WTC11 (cell line): ENCODE results near the gene STUM. TPM values are rescaled to one million over a fixed set of nuclear protein-coding genes. Genes with fewer than 3 reads are reported as not detected.

Experiments used
- ATAC-seq: fragments of 200-7000 bp; cut with Tn5 transposase; 2 replicates; pipeline ENCODE4 v1.10.0; 2021; ENCODE audit warnings: mild to moderate bottlenecking, moderate library complexity
- CTCF ChIA-PET: fragments of 300-600 bp; sonication (Branson Sonifier 250); formaldehyde crosslinking; loops from one replicate; lab custom pipeline; 2021; ENCODE audit warnings: antibody characterized with exemption; lab: Charles Lee
- POLR2A ChIA-PET: fragments of 350-600 bp; sonication (Branson Sonifier 250); formaldehyde crosslinking; loops from one replicate; lab custom pipeline; 2021; ENCODE audit warnings: antibody characterized with exemption; lab: Charles Lee
- DNase-seq: peaks from one replicate; pipeline ENCODE4 v3.0.0; 2021; ENCODE audit warnings: low spot score
- H3K27ac Mint-ChIP-seq: 2 replicates; pipeline ENCODE4 v1.8.0; 2021; ENCODE audit warnings: mixed read lengths
- H3K27me3 Mint-ChIP-seq: 2 replicates; pipeline ENCODE4 v1.8.0; 2021; ENCODE audit warnings: low read depth, mild to moderate bottlenecking, moderate library complexity, mixed read lengths
- H3K36me3 Mint-ChIP-seq: 2 replicates; pipeline ENCODE4 v1.8.0; 2021; ENCODE audit warnings: mixed read lengths
- H3K4me1 Mint-ChIP-seq: 2 replicates; pipeline ENCODE4 v1.8.0; 2022; ENCODE audit warnings: mixed read lengths
- H3K4me3 Mint-ChIP-seq: 2 replicates; pipeline ENCODE4 v1.8.0; 2021; ENCODE audit warnings: mild to moderate bottlenecking, moderate library complexity, mixed read lengths
- H3K9me3 Mint-ChIP-seq: 2 replicates; pipeline ENCODE4 v1.8.0; 2021; ENCODE audit warnings: mixed read lengths
- FOXP1 ChIP-seq: sonication (generic); formaldehyde crosslinking; IDR thresholded peaks from 2 replicates; pipeline ENCODE4 v1.8.0; 2022; ENCODE audit warnings: missing genetic modification reagents, mild to moderate bottlenecking, moderate library complexity, borderline replicate concordance
- GRHL2 ChIP-seq: fragments of 250-450 bp; sonication (Bioruptor Pico); IDR thresholded peaks from 2 replicates; pipeline ENCODE4 v1.8.0; 2022; ENCODE audit warnings: mild to moderate bottlenecking, moderate library complexity; ENCODE audit not compliant: insufficient replicate concordance, severe bottlenecking
- RELA ChIP-seq: sonication (generic); formaldehyde crosslinking; IDR thresholded peaks from 2 replicates; pipeline ENCODE4 v1.8.1; 2022; ENCODE audit warnings: missing genetic modification reagents, mild to moderate bottlenecking, borderline replicate concordance
- SMAD4 ChIP-seq: sonication (generic); formaldehyde crosslinking; IDR thresholded peaks from 2 replicates; pipeline ENCODE4 v1.8.0; 2022; ENCODE audit warnings: mild to moderate bottlenecking, missing genetic modification reagents
- TEAD4 ChIP-seq: sonication (generic); formaldehyde crosslinking; IDR thresholded peaks from 2 replicates; pipeline ENCODE4 v1.8.0; 2022; ENCODE audit warnings: mild to moderate bottlenecking, missing genetic modification reagents
- ZNF138 ChIP-seq: sonication (generic); formaldehyde crosslinking; conservative IDR thresholded peaks from 2 replicates; pipeline ENCODE4 v1.8.1; 2022; ENCODE audit warnings: mild to moderate bottlenecking, moderate library complexity, missing genetic modification reagents
- ZNF671 ChIP-seq: fragments of 250-450 bp; sonication (Bioruptor Pico); IDR thresholded peaks from 2 replicates; pipeline ENCODE4 v1.8.0; 2021; ENCODE audit warnings: mild to moderate bottlenecking
- total RNA-seq: library from RNA; stranded (reverse); gene quantifications from 3 replicates; pipeline ENCODE4 v1.2.3, GENCODE V29; 2021
- TF ChIP-seq, protein P1 (sequence below): fragments of 200-600 bp; IDR thresholded peaks from 2 replicates; pipeline ENCODE4 v1.8.0; 2022; ENCODE audit warnings: antibody characterized with exemption
- TF ChIP-seq, protein P2 (sequence below): sonication (generic); formaldehyde crosslinking; IDR thresholded peaks from 2 replicates; pipeline ENCODE4 v1.8.1; 2023; ENCODE audit warnings: mild to moderate bottlenecking, missing genetic modification reagents, moderate library complexity
- TF ChIP-seq, protein P3 (sequence below): fragments of 250-450 bp; sonication (Bioruptor Pico); IDR thresholded peaks from 2 replicates; pipeline ENCODE4 v1.9.0; 2021; ENCODE audit warnings: mild to moderate bottlenecking, borderline replicate concordance
- TF ChIP-seq, protein P4 (sequence below): fragments of 250-450 bp; sonication (Bioruptor Pico); IDR thresholded peaks from 2 replicates; pipeline ENCODE4 v1.9.0; 2021; ENCODE audit warnings: mild to moderate bottlenecking
- TF ChIP-seq, protein P5 (sequence below): sonication (generic); formaldehyde crosslinking; IDR thresholded peaks from 2 replicates; pipeline ENCODE4 v1.8.1; 2023; ENCODE audit warnings: mild to moderate bottlenecking, missing genetic modification reagents, borderline replicate concordance
- TF ChIP-seq, protein P6 (sequence below): sonication (generic); formaldehyde crosslinking; IDR thresholded peaks from 2 replicates; pipeline ENCODE4 v1.8.0; 2022; ENCODE audit warnings: mild to moderate bottlenecking, missing genetic modification reagents

The STUM gene
- total RNA-seq, 1 experiment from 2014 or later = 2.5 TPM

DNA sequence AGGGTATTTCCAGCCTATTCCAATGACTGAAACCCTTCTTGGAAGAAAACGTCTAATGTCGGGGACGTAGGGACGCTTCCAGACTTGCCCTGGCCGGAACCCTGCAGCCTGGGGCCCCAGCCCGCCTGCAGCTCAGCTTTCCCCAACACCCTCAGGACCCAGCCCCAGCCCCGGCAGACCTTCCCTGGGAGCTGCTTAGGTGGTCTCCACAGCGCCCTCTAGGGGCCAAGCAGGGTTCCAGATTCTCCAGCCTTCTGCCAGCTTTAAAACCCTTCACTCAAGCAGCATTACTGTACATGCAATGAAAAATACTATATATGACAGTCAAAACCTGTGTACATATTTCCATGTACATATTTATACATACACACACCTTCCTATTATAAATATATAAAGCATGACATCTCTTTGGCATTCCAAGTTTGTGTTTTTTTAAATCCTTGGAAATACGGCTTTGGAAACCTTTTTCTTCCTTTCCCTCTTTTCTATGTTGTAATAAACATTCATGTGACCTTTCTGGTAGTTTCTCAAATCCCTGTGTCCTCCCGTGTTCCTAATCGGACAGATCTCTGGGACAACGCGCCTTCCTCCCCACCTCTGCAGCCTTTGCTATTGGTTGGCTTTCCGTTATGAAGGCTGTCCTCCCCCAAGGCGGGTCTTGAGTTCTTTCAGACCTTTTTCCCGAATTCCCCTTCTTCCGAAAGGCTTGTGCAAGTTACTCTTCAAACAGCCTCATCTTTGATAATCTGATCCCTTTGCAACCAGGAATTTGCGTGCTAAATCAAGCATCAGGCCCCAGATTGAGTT lies 60.3 kb downstream of the STUM start:
- CTCF ChIA-PET = interaction anchor here (0.5 to 5.0 kb wide), 70 partner anchors 8 to 341 kb away, joined by 3 to 77 read pairs (median 4); partner anchors contain the start of genes COQ8A, ITPKB, LIN9 and PARP1
- Mint-ChIP-seq H3K9me3 (peaks cover 6% of the 10 kb centered on the region), H3K36me3 (no peaks in the 10 kb centered on the region), H3K4me3 (no peak overlapping the region; the same call in 1 of the 2 replicates), H3K4me1 (peaks cover 43% of the 10 kb centered on the region), H3K27ac (no peak overlapping the region), H3K27me3 (no peaks in the 10 kb centered on the region; the same call in none of the 2 replicates)
- POLR2A ChIA-PET = interaction anchor here (1.1 to 1.3 kb wide), 2 partner anchors 59 to 61 kb away, joined by 3 read pairs; no protein-coding TSS in a partner anchor
- TF ChIP-seq, protein P1, sequence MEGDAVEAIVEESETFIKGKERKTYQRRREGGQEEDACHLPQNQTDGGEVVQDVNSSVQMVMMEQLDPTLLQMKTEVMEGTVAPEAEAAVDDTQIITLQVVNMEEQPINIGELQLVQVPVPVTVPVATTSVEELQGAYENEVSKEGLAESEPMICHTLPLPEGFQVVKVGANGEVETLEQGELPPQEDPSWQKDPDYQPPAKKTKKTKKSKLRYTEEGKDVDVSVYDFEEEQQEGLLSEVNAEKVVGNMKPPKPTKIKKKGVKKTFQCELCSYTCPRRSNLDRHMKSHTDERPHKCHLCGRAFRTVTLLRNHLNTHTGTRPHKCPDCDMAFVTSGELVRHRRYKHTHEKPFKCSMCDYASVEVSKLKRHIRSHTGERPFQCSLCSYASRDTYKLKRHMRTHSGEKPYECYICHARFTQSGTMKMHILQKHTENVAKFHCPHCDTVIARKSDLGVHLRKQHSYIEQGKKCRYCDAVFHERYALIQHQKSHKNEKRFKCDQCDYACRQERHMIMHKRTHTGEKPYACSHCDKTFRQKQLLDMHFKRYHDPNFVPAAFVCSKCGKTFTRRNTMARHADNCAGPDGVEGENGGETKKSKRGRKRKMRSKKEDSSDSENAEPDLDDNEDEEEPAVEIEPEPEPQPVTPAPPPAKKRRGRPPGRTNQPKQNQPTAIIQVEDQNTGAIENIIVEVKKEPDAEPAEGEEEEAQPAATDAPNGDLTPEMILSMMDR = peak; percentile 93
- no peak for TF ChIP-seq SMAD4 (CRISPR knock-in tag)
- DNase-seq (peak; percentile 86), ATAC-seq (peak; percentile 66)

DNA sequence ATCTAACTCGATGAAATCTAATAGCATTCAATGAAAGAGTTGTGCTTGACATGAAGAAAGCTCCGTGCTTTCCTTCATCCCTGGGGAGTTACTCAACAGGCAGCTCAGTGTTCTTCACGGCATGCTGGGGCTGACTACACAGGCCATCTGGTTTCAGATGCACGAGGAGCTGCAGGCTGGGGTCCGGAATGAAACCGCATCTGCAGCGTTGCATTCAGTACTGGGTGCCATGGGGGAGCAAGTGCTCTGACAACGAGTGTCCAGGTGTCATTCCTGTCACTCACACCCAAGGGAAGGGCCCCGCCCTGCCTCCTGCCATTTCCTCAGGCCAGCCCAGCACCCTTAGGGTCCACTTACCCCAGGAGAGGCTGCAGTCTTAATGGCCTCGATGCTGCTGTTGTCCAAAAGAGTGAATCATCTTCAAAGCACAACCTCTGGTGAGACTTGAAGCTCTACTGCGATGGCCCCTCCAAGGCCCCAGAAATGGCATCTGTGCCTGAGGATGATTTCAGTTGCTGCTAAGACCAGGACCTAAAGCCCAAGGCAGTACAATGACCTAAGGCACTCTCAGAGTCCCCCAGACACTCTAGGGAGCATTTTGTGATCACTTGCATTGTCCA lies 61.4 kb downstream of the STUM start:
- Mint-ChIP-seq H3K27ac (no peak overlapping the region), H3K36me3 (no peaks in the 10 kb centered on the region), H3K4me1 (peaks cover 33% of the 10 kb centered on the region), H3K9me3 (peaks cover 12% of the 10 kb centered on the region), H3K4me3 (no peak overlapping the region)
- no peak for DNase-seq
- POLR2A ChIA-PET = no interaction called here
- CTCF ChIA-PET = interaction anchor here (1.1 to 5.0 kb wide), 7 partner anchors 16 to 205 kb away, joined by 3 to 77 read pairs (median 15); partner anchors contain the start of gene STUM
- TF ChIP-seq, protein P2, sequence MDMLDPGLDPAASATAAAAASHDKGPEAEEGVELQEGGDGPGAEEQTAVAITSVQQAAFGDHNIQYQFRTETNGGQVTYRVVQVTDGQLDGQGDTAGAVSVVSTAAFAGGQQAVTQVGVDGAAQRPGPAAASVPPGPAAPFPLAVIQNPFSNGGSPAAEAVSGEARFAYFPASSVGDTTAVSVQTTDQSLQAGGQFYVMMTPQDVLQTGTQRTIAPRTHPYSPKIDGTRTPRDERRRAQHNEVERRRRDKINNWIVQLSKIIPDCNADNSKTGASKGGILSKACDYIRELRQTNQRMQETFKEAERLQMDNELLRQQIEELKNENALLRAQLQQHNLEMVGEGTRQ (CRISPR knock-in tag) = no peak
- TF ChIP-seq, protein P3, sequence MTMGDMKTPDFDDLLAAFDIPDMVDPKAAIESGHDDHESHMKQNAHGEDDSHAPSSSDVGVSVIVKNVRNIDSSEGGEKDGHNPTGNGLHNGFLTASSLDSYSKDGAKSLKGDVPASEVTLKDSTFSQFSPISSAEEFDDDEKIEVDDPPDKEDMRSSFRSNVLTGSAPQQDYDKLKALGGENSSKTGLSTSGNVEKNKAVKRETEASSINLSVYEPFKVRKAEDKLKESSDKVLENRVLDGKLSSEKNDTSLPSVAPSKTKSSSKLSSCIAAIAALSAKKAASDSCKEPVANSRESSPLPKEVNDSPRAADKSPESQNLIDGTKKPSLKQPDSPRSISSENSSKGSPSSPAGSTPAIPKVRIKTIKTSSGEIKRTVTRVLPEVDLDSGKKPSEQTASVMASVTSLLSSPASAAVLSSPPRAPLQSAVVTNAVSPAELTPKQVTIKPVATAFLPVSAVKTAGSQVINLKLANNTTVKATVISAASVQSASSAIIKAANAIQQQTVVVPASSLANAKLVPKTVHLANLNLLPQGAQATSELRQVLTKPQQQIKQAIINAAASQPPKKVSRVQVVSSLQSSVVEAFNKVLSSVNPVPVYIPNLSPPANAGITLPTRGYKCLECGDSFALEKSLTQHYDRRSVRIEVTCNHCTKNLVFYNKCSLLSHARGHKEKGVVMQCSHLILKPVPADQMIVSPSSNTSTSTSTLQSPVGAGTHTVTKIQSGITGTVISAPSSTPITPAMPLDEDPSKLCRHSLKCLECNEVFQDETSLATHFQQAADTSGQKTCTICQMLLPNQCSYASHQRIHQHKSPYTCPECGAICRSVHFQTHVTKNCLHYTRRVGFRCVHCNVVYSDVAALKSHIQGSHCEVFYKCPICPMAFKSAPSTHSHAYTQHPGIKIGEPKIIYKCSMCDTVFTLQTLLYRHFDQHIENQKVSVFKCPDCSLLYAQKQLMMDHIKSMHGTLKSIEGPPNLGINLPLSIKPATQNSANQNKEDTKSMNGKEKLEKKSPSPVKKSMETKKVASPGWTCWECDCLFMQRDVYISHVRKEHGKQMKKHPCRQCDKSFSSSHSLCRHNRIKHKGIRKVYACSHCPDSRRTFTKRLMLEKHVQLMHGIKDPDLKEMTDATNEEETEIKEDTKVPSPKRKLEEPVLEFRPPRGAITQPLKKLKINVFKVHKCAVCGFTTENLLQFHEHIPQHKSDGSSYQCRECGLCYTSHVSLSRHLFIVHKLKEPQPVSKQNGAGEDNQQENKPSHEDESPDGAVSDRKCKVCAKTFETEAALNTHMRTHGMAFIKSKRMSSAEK = no peak
- TF ChIP-seq, protein P4, sequence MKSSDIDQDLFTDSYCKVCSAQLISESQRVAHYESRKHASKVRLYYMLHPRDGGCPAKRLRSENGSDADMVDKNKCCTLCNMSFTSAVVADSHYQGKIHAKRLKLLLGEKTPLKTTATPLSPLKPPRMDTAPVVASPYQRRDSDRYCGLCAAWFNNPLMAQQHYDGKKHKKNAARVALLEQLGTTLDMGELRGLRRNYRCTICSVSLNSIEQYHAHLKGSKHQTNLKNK (CRISPR knock-in tag) = no peak
- no peak for TF ChIP-seq ZNF671 (CRISPR knock-in tag)
- no peak for TF ChIP-seq FOXP1 (CRISPR knock-in tag)
- no peak for TF ChIP-seq GRHL2 (CRISPR knock-in tag)
- TF ChIP-seq RELA (CRISPR knock-in tag) = no peak
- TF ChIP-seq, protein P5, sequence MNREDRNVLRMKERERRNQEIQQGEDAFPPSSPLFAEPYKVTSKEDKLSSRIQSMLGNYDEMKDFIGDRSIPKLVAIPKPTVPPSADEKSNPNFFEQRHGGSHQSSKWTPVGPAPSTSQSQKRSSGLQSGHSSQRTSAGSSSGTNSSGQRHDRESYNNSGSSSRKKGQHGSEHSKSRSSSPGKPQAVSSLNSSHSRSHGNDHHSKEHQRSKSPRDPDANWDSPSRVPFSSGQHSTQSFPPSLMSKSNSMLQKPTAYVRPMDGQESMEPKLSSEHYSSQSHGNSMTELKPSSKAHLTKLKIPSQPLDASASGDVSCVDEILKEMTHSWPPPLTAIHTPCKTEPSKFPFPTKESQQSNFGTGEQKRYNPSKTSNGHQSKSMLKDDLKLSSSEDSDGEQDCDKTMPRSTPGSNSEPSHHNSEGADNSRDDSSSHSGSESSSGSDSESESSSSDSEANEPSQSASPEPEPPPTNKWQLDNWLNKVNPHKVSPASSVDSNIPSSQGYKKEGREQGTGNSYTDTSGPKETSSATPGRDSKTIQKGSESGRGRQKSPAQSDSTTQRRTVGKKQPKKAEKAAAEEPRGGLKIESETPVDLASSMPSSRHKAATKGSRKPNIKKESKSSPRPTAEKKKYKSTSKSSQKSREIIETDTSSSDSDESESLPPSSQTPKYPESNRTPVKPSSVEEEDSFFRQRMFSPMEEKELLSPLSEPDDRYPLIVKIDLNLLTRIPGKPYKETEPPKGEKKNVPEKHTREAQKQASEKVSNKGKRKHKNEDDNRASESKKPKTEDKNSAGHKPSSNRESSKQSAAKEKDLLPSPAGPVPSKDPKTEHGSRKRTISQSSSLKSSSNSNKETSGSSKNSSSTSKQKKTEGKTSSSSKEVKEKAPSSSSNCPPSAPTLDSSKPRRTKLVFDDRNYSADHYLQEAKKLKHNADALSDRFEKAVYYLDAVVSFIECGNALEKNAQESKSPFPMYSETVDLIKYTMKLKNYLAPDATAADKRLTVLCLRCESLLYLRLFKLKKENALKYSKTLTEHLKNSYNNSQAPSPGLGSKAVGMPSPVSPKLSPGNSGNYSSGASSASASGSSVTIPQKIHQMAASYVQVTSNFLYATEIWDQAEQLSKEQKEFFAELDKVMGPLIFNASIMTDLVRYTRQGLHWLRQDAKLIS (CRISPR knock-in tag) = no peak
- TF ChIP-seq TEAD4 = no peak
- TF ChIP-seq, protein P6, sequence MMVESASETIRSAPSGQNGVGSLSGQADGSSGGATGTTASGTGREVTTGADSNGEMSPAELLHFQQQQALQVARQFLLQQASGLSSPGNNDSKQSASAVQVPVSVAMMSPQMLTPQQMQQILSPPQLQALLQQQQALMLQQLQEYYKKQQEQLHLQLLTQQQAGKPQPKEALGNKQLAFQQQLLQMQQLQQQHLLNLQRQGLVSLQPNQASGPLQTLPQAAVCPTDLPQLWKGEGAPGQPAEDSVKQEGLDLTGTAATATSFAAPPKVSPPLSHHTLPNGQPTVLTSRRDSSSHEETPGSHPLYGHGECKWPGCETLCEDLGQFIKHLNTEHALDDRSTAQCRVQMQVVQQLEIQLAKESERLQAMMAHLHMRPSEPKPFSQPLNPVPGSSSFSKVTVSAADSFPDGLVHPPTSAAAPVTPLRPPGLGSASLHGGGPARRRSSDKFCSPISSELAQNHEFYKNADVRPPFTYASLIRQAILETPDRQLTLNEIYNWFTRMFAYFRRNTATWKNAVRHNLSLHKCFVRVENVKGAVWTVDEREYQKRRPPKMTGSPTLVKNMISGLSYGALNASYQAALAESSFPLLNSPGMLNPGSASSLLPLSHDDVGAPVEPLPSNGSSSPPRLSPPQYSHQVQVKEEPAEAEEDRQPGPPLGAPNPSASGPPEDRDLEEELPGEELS (CRISPR knock-in tag) = no peak
- no peak for TF ChIP-seq ZNF138 (CRISPR knock-in tag)
- TF ChIP-seq, all 79 proteins: peak for 0
- ATAC-seq = no peak
- H3K27me3 Mint-ChIP-seq = no peaks in the 10 kb centered on the region; the same call in none of the 2 replicates
